ACC112 (cell line): ENCODE data around the gene ITGB7.
"Not testable (repeated sequence)": the region's sequence is repeated elsewhere in the genome, so short reads cannot be mapped to it uniquely, and the experiment has no call there.

Experiments
- H2AFZ ChIP-seq: fragments of 200-600 bp; sonication (generic); one replicate; pipeline ENCODE4 v1.6.0; 2017; ENCODE audit warnings: antibody characterized with exemption, low read length; ENCODE audit not compliant: unreplicated experiment
- H3K27ac ChIP-seq: fragments of 200-600 bp; sonication (generic); 2 replicates; pipeline ENCODE4 v1.5.1; 2014; ENCODE audit warnings: low read depth, mild to moderate bottlenecking, antibody characterized with exemption, low read length, moderate library complexity
- H3K27me3 ChIP-seq: fragments of 200-600 bp; sonication (generic); 2 replicates; pipeline ENCODE4 v1.6.1; 2014; ENCODE audit warnings: mild to moderate bottlenecking, antibody characterized with exemption, low read length, moderate library complexity, mixed read lengths; ENCODE audit not compliant: insufficient read depth
- H3K36me3 ChIP-seq: fragments of 200-600 bp; sonication (generic); 2 replicates; pipeline ENCODE4 v1.6.1; 2016; ENCODE audit warnings: mild to moderate bottlenecking, antibody characterized with exemption, low read length, moderate library complexity, mixed read lengths; ENCODE audit not compliant: insufficient read depth
- H3K4me1 ChIP-seq: fragments of 200-600 bp; sonication (generic); one replicate; pipeline ENCODE4 v1.6.1; 2016; ENCODE audit warnings: low read length, mixed read lengths; ENCODE audit not compliant: insufficient read depth, unreplicated experiment, control insufficient read depth
- H3K4me3 ChIP-seq: fragments of 200-600 bp; sonication (generic); 2 replicates; pipeline ENCODE4 v1.5.1; 2014; ENCODE audit warnings: mild to moderate bottlenecking, low read depth, low read length
- H3K79me2 ChIP-seq: fragments of 200-600 bp; sonication (generic); one replicate; pipeline ENCODE4 v1.6.0; 2016; ENCODE audit warnings: low read length; ENCODE audit not compliant: control insufficient read depth, unreplicated experiment, insufficient read depth

ITGB7 gene

GRCh38 chr12:53204351-53204750, 2.7 kb downstream of the ITGB7 start:
- no peak overlapping the region for H2AFZ ChIP-seq
- no peaks in the 10 kb centered on the region for H3K27me3 ChIP-seq
- no peaks in the 10 kb centered on the region for H3K79me2 ChIP-seq
- no peak overlapping the region for H3K4me3 ChIP-seq
- no peak overlapping the region for H3K27ac ChIP-seq
- no peaks in the 10 kb centered on the region for H3K36me3 ChIP-seq
- peaks cover 19% of the 10 kb centered on the region for H3K4me1 ChIP-seq

GRCh38 chr12:53202316-53202715, 4.7 kb downstream of the ITGB7 start:
- H3K27me3 ChIP-seq, H3K27ac ChIP-seq, H3K79me2 ChIP-seq, H3K36me3 ChIP-seq, H3K4me3 ChIP-seq, H2AFZ ChIP-seq: not testable (repeated sequence)
- H3K4me1 ChIP-seq: peaks cover 19% of the 10 kb centered on the region

DNA sequence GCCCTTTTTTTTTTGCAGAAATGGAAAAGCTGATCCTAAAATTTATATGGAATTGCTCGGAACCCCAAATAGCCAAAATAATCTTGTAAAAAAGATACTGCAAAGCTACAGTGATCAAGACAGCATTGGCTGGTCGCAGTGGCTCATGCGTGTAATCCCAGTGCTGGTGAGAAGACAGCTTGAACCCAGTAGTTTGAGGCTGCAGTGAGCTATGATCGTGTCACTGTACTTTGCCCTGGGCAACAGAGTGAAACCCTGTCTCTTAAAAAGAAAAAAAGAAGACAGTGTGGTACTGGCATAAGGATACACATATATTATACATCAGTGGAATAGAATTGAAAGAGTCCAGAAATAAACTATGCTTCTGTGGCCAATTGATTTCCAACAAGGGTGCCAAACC, 5.4 kb downstream of the ITGB7 start:
- Histone ChIP-seq H3K4me3 (no peak overlapping the region), H3K36me3 (no peaks in the 10 kb centered on the region), H2AFZ (no peak overlapping the region), H3K79me2 (no peaks in the 10 kb centered on the region), H3K27me3 (no peaks in the 10 kb centered on the region), H3K27ac (no peak overlapping the region), H3K4me1 (peaks cover 15% of the 10 kb centered on the region)

DNA sequence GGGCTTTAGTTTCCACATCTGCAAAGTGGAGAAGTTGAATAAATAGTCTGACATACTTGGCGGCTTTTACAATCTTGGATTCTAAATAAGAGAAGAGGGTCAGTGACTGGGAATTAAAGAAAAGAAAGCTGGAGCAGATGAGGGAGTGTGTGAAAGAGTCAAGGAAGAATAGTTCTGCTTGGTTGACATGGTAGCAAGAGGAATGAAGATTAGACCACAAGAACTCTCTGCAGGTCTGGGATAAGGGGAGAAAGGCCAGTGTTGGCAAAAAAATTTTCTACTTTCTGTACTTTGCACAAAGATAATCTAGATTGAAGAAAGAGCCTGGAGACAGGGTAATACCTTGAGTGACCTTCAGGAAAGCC, 5.9 kb downstream of the ITGB7 start:
- H3K36me3 ChIP-seq: no peaks in the 10 kb centered on the region
- no peaks in the 10 kb centered on the region for H3K79me2 ChIP-seq
- H3K27me3 ChIP-seq: no peaks in the 10 kb centered on the region
- no peak overlapping the region for H3K27ac ChIP-seq
- H2AFZ ChIP-seq: no peak overlapping the region
- H3K4me1 ChIP-seq: peaks cover 10% of the 10 kb centered on the region
- no peak overlapping the region for H3K4me3 ChIP-seq

- Histone ChIP-seq H3K27ac (no peak overlapping the region), H3K4me3 (no peak overlapping the region), H2AFZ (no peak overlapping the region), H3K27me3 (no peaks in the 10 kb centered on the region), H3K36me3 (no peaks in the 10 kb centered on the region), H3K4me1 (peaks cover 5% of the 10 kb centered on the region), H3K79me2 (no peaks in the 10 kb centered on the region)
Measured at GRCh38 chr12:53200458-53201176, 6.4 kb downstream of the ITGB7 start.

- H3K4me1 ChIP-seq: no peaks in the 10 kb centered on the region
- H3K79me2 ChIP-seq: no peaks in the 10 kb centered on the region
- H3K27ac ChIP-seq: no peak overlapping the region
- no peaks in the 10 kb centered on the region for H3K36me3 ChIP-seq
- H3K4me3 ChIP-seq: no peak overlapping the region
- H2AFZ ChIP-seq: no peak overlapping the region
- no peaks in the 10 kb centered on the region for H3K27me3 ChIP-seq
Measured at GRCh38 chr12:53200107-53200457, 7.0 kb downstream of the ITGB7 start.

DNA sequence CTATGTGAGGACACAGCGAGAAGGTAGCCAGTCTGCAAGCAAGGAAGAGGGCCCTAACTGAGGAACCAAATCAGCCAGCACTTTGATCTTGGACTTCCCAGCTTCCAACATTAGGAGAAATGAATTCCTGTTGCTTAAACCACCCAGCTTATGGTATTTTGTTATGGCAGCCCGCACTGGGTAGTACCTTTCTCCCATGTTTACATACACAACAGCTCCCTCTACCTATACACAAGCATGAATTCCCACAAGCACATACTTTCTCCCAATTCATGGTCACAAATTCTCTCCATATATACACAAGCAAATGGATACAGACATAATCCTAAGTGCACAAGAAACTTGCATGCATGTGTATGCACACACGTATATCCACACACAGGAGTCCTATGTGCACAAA, 7.4 kb downstream of the ITGB7 start:
- no peaks in the 10 kb centered on the region for H3K4me1 ChIP-seq
- no peaks in the 10 kb centered on the region for H3K36me3 ChIP-seq
- H2AFZ ChIP-seq: no peak overlapping the region
- no peak overlapping the region for H3K27ac ChIP-seq
- H3K27me3 ChIP-seq: no peaks in the 10 kb centered on the region
- H3K4me3 ChIP-seq: no peak overlapping the region
- H3K79me2 ChIP-seq: no peaks in the 10 kb centered on the region

GRCh38 chr12:53198486-53199110, 8.5 kb downstream of the ITGB7 start:
- Histone ChIP-seq H3K4me1 (no peaks in the 10 kb centered on the region), H3K27ac (no peak overlapping the region), H3K36me3 (no peaks in the 10 kb centered on the region), H3K4me3 (no peak overlapping the region), H2AFZ (no peak overlapping the region), H3K27me3 (no peaks in the 10 kb centered on the region), H3K79me2 (no peaks in the 10 kb centered on the region)

GRCh38 chr12:53197011-53197640, 9.9 kb downstream of the ITGB7 start:
- Histone ChIP-seq H3K4me3 (no peak overlapping the region), H2AFZ (no peak overlapping the region), H3K79me2 (no peaks in the 10 kb centered on the region), H3K4me1 (no peaks in the 10 kb centered on the region), H3K36me3 (no peaks in the 10 kb centered on the region), H3K27ac (no peak overlapping the region), H3K27me3 (no peaks in the 10 kb centered on the region)

DNA sequence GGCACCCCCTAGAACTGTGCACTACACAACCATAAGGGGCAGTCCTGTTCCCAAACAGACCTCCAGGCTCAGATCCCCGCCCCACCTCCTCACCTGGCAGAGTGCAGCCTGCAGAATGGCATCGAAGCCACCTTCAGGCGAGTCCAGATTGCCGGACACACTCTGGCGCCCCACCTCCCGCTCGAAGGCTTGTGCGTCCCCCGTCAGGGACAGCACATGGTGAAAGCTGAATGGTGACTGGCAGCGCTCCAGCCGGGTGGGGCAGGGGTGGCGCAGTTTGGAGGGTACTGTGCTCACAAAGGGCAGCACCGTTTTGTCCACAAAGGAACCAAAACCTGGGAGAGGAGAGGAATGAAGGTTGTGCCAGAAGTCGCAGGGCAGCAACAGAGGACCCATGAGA, 10.6 kb downstream of the ITGB7 start:
- no peaks in the 10 kb centered on the region for H3K36me3 ChIP-seq
- no peaks in the 10 kb centered on the region for H3K79me2 ChIP-seq
- no peaks in the 10 kb centered on the region for H3K27me3 ChIP-seq
- no peaks in the 10 kb centered on the region for H3K4me1 ChIP-seq
- H3K27ac ChIP-seq: no peak overlapping the region
- H3K4me3 ChIP-seq: no peak overlapping the region
- H2AFZ ChIP-seq: no peak overlapping the region
